ENCODE data around the gene CASZ1.

The CASZ1 gene

DNA sequence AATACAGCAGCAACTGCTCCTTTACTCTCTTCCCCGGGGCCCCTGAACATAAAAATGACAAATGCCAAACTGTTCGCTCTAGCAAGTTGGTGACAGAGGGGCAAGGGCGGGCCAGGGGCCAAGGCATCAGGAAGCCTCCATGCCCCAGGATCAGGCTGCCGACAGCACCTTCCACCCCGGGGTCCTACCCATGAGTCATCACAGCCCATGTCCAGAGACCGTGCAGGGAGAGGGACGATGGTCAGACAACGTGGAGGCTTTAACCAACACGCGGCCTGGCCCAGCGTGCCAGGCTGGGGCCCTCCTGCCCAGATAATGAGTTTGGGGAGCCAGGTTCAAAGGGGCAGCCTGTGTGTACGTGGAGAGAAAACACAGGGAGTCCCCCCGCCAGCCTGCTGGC lies 90.5 kb downstream of the CASZ1 start:
- in situ Hi-C loops (cut with HindIII; ENCODE audit: low pct_ligation_motif_present, low sequenced_read_pairs) = no loop called here
- Histone ChIP-seq H3K27me3 (replicated peaks) (peaks cover 42% of the 10 kb centered on the region), H3K36me3 (replicated peaks) (no peaks in the 10 kb centered on the region), H3K27ac (no peak overlapping the region), H3K4me3 (ENCODE audit: low read depth, low read length) (no peak overlapping the region)
- TF ChIP-seq, protein P1, sequence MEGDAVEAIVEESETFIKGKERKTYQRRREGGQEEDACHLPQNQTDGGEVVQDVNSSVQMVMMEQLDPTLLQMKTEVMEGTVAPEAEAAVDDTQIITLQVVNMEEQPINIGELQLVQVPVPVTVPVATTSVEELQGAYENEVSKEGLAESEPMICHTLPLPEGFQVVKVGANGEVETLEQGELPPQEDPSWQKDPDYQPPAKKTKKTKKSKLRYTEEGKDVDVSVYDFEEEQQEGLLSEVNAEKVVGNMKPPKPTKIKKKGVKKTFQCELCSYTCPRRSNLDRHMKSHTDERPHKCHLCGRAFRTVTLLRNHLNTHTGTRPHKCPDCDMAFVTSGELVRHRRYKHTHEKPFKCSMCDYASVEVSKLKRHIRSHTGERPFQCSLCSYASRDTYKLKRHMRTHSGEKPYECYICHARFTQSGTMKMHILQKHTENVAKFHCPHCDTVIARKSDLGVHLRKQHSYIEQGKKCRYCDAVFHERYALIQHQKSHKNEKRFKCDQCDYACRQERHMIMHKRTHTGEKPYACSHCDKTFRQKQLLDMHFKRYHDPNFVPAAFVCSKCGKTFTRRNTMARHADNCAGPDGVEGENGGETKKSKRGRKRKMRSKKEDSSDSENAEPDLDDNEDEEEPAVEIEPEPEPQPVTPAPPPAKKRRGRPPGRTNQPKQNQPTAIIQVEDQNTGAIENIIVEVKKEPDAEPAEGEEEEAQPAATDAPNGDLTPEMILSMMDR (IDR thresholded peaks at IDR 0.05; ENCODE audit: low read depth, low read length, missing control alignments) = no peak
- no peak for DNase-seq

DNA sequence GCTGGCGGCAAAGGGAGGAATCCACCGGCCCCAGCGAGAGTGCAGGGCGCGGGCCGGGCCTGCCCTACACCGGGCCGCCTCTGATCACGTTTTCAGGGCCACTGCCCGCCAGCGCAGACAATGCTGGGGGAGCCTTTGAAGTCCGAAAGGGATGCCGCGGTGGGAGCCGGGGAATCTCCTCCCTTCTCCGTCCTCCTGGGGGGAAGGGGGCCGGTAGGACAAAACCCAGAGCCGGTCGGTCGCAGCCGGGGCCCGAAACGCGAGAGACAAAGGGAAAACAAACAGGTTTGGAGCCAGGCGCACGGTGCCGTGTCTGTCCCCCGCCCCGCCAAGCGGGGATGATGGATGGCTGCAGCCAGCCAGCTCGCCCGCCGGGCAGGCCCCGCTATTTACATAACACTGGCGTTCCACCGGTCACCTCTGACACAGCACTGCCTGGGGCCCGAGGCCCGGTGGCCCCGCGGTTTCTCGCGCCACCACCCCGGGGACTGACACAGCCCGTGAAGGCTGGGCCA lies 92.0 kb downstream of the CASZ1 start:
- in situ Hi-C loops (cut with HindIII; ENCODE audit: low pct_ligation_motif_present, low sequenced_read_pairs) = no loop called here
- Histone ChIP-seq H3K27me3 (replicated peaks) (peaks cover 45% of the 10 kb centered on the region), H3K4me3 (ENCODE audit: low read depth, low read length) (no peak overlapping the region), H3K27ac (no peak overlapping the region), H3K36me3 (replicated peaks) (no peaks in the 10 kb centered on the region)
- TF ChIP-seq, protein P1 (IDR thresholded peaks at IDR 0.05; ENCODE audit: low read depth, low read length, missing control alignments) = no peak
- DNase-seq = no peak

DNA sequence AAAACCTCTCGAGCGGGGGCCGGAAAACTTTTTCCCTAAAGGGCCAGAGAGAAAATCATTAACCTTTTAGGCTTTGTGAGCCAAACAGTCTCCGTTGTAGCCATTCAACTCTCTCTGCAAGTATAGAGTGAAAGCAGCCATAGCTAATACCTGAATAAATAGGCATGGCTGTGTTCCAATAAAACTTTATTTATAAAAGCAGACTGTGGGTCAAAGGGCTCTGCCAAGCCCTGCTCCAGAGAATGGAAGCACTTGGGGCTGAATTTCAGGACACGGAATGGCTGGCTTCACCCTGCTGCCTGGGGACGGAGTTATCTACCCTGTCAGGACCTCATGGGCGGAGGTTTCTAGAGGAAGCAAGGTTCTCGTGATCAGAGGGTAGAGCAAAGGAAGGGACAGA lies 92.7 kb downstream of the CASZ1 start:
- in situ Hi-C loops (cut with HindIII; ENCODE audit: low pct_ligation_motif_present, low sequenced_read_pairs) = no loop called here
- no peak for DNase-seq
- TF ChIP-seq, protein P1 (IDR thresholded peaks at IDR 0.05; ENCODE audit: low read depth, low read length, missing control alignments) = no peak
- Histone ChIP-seq H3K4me3 (ENCODE audit: low read depth, low read length) (no peak overlapping the region), H3K27ac (no peak overlapping the region), H3K27me3 (replicated peaks) (peaks cover 45% of the 10 kb centered on the region), H3K36me3 (replicated peaks) (no peaks in the 10 kb centered on the region)

DNA sequence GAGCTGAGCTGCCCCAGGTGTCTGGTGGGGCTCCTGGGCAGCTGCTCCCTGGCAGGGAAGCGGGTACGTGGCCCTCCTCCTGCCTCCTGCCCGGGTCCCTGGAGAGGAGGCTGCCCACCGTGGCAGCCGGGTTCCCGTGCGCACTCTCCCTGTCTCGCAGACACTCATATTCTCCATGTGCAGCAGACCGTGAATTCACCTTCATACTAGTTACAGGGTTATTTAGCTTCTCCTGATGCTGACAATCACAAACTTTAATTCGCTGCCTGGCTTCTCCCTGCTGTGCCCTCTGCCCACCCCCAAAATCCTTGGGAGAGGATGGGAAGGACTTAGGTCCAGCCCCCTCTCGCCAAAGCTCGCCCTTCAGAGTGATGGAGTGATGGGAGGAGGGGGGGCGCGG lies 95.3 kb downstream of the CASZ1 start:
- H3K27ac ChIP-seq = no peak overlapping the region
- no peak overlapping the region for H3K4me3 ChIP-seq (ENCODE audit: low read depth, low read length)
- no peaks in the 10 kb centered on the region for H3K36me3 ChIP-seq (replicated peaks)
- DNase-seq = no peak
- TF ChIP-seq, protein P1 (IDR thresholded peaks at IDR 0.05; ENCODE audit: low read depth, low read length, missing control alignments) = no peak
- peaks cover 25% of the 10 kb centered on the region for H3K27me3 ChIP-seq (replicated peaks)
- in situ Hi-C loops (cut with HindIII; ENCODE audit: low pct_ligation_motif_present, low sequenced_read_pairs) = no loop called here

DNA sequence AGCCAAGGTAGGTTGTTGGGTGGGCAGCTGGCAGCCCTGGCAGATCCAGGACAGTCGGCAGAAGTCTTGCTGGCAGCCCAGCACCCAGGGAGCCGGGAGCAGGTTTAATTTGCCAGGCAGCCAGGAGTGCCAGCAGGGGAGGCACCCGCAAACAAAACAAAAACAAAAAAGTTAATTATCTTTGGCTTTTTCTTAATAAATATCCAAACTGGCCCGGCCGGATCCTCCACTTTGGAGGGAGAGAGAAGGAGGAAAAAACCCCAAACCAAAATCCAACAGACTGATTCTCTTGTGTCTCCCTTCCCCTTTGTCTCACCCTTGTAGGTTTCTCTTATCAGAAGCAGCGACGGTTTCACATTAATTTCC lies 97.0 kb downstream of the CASZ1 start:
- Histone ChIP-seq H3K27me3 (replicated peaks) (peaks cover 17% of the 10 kb centered on the region), H3K4me3 (ENCODE audit: low read depth, low read length) (no peak overlapping the region), H3K36me3 (replicated peaks) (no peaks in the 10 kb centered on the region), H3K27ac (no peak overlapping the region)
- no peak for DNase-seq
- TF ChIP-seq, protein P1 (IDR thresholded peaks at IDR 0.05; ENCODE audit: low read depth, low read length, missing control alignments) = no peak
- in situ Hi-C loops (cut with HindIII; ENCODE audit: low pct_ligation_motif_present, low sequenced_read_pairs) = no loop called here

DNA sequence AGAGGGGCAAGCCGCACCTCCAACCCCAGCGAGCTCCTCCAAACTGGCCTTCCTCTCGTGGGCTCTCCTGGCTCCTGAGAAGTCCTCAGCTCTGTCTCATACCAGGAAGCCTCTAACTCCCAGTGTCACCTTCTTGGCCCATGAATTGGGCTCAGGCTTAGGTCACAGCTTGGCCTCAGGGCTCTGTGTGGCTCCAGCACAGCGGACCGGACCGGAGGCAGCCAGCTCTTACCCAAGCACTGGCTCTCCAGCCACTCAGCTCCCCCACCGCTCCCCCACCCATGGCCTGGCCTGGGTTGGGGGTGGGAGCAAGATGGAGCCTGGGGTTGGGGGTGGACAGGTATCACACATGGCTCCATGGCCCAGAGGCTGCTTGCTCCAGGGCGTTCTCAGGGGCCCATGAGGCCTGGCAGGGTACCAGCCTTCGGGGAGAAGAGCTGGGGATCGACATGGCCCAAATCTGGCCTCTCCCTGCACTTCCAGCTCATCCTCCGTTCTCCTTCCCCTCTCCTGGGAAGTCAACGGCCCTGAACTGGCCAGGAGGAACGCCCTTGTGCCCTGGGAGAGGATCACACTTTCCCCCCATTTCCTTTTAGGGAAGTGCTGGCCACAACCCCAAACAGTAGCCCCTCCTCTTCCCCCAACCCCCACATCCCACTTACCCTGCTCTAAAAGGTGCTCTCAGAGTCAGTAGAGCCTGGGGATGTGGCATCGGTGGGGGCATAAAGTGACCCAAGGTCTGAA lies 97.5 kb downstream of the CASZ1 start:
- Histone ChIP-seq H3K4me3 (ENCODE audit: low read depth, low read length) (no peak overlapping the region), H3K36me3 (replicated peaks) (no peaks in the 10 kb centered on the region), H3K27me3 (replicated peaks) (peaks cover 15% of the 10 kb centered on the region), H3K27ac (no peak overlapping the region)
- TF ChIP-seq, protein P1 (IDR thresholded peaks at IDR 0.05; ENCODE audit: low read depth, low read length, missing control alignments) = no peak
- in situ Hi-C loops (cut with HindIII; ENCODE audit: low pct_ligation_motif_present, low sequenced_read_pairs) = no loop called here
- DNase-seq = no peak
